Activated CD4-positive, alpha-beta T cell treated with anti-CD3 and anti-CD28 coated beads for 36 hours (primary cell): ENCODE results near the gene AQP2. TPM values are rescaled to one million over a fixed set of nuclear protein-coding genes. Genes with fewer than 3 reads are reported as not detected.

Source experiments
- ATAC-seq: fragments of 200-7000 bp; cut with Tn5 transposase; one replicate; pipeline ENCODE4 v1.10.0; 2021; ENCODE audit warnings: mild to moderate bottlenecking, moderate library complexity
- CTCF ChIA-PET: fragments of 350-600 bp; sonication (Branson Sonifier 250); formaldehyde crosslinking; loops from one replicate; lab custom pipeline; 2021; ENCODE audit warnings: antibody characterized with exemption; lab: Charles Lee
- POLR2A ChIA-PET: fragments of 350-600 bp; sonication (Branson Sonifier 250); formaldehyde crosslinking; loops from one replicate; lab custom pipeline; 2021; ENCODE audit warnings: antibody characterized with exemption, inconsistent platforms; lab: Charles Lee
- DNase-seq: peaks from one replicate; pipeline ENCODE4 v3.0.0-alpha.2; 2020
- H3K27ac Mint-ChIP-seq: one replicate; pipeline ENCODE4 v1.8.0; 2021; ENCODE audit warnings: mixed read lengths
- H3K27me3 Mint-ChIP-seq: one replicate; pipeline ENCODE4 v1.8.0; 2021; ENCODE audit warnings: mixed read lengths
- H3K36me3 Mint-ChIP-seq: one replicate; pipeline ENCODE4 v1.8.0; 2021; ENCODE audit warnings: low read depth, mixed read lengths
- H3K4me1 Mint-ChIP-seq: one replicate; pipeline ENCODE4 v1.8.0; 2021; ENCODE audit warnings: mixed read lengths
- H3K4me3 Mint-ChIP-seq: one replicate; pipeline ENCODE4 v1.8.0; 2021; ENCODE audit warnings: mild to moderate bottlenecking, moderate library complexity, mixed read lengths
- H3K9me3 Mint-ChIP-seq: one replicate; pipeline ENCODE4 v1.8.0; 2021; ENCODE audit warnings: low read depth, mixed read lengths
- intact Hi-C, 2 experiments: fragments of 100-400 bp; cut with DNase I in 1 of 2; cut with micrococcal nuclease in 1 of 2; formaldehyde crosslinking; loops; one replicate each; pipeline versions ENCODE4 v1.14.2 to v1.15.1; 2022 to 2024; cut with DNase I, micrococcal nuclease
- total RNA-seq, 2 experiments: library from RNA; stranded (reverse); gene quantifications; one replicate each; pipeline ENCODE4 v1.2.3, GENCODE V29; 2021

Gene AQP2
- total RNA-seq: not detected

GRCh38 chr12:49950273-49951251 is at the start of gene AQP2:
Gene AQP2 (plus strand): TSS chr12:49950737. CDS start chr12:49950831, 94 bp downstream.
- H3K36me3 Mint-ChIP-seq: no peaks in the 10 kb centered on the region
- H3K27me3 Mint-ChIP-seq: peaks cover 12% of the 10 kb centered on the region
- ChIA-PET CTCF (interaction anchor here (1.3 to 2.5 kb wide), 2 partner anchors 16 to 105 kb away, joined by 3 to 13 read pairs; no protein-coding TSS in a partner anchor), POLR2A (no interaction called here)
- no peak within 1 kb of the TSS for H3K4me3 Mint-ChIP-seq
- ATAC-seq (no peak), DNase-seq (no peak)
- intact Hi-C loops: no loop called here
- H3K9me3 Mint-ChIP-seq: no peaks in the 10 kb centered on the region
- H3K4me1 Mint-ChIP-seq: peaks cover 8% of the 10 kb centered on the region
- no peak within 1 kb of the TSS for H3K27ac Mint-ChIP-seq

- DNase-seq (no peak), ATAC-seq (no peak)
- H3K36me3 Mint-ChIP-seq: no peaks in the 10 kb centered on the region
- H3K9me3 Mint-ChIP-seq: no peaks in the 10 kb centered on the region
- H3K4me1 Mint-ChIP-seq: peaks cover 11% of the 10 kb centered on the region
- ChIA-PET CTCF (no interaction called here), POLR2A (no interaction called here)
- intact Hi-C loops: no loop called here
- no peak overlapping the region for H3K27ac Mint-ChIP-seq
- no peaks in the 10 kb centered on the region for H3K27me3 Mint-ChIP-seq
- H3K4me3 Mint-ChIP-seq: no peak overlapping the region
These were observed 49.5 kb upstream of the AQP2 start for GRCh38 chr12:49901026-49901425.

- H3K36me3 Mint-ChIP-seq: no peaks in the 10 kb centered on the region
- no peaks in the 10 kb centered on the region for H3K27me3 Mint-ChIP-seq
- DNase-seq: no peak
- no peak for ATAC-seq
- ChIA-PET CTCF (no interaction called here), POLR2A (no interaction called here)
- no peak overlapping the region for H3K27ac Mint-ChIP-seq
- H3K4me3 Mint-ChIP-seq: no peak overlapping the region
- intact Hi-C loops: no loop called here
- peaks cover 13% of the 10 kb centered on the region for H3K4me1 Mint-ChIP-seq
- no peaks in the 10 kb centered on the region for H3K9me3 Mint-ChIP-seq
These were observed 48.6 kb upstream of the AQP2 start for GRCh38 chr12:49901986-49902385.

GRCh38 chr12:49902399-49903350 is 47.9 kb upstream of the AQP2 start:
- Mint-ChIP-seq H3K36me3 (no peaks in the 10 kb centered on the region), H3K4me3 (no peak overlapping the region), H3K27ac (no peak overlapping the region), H3K4me1 (peaks cover 13% of the 10 kb centered on the region), H3K27me3 (no peaks in the 10 kb centered on the region), H3K9me3 (no peaks in the 10 kb centered on the region)
- ChIA-PET CTCF (no interaction called here), POLR2A (no interaction called here)
- intact Hi-C loops: no loop called here
- ATAC-seq: no peak
- DNase-seq: no peak

- peaks cover 13% of the 10 kb centered on the region for H3K4me1 Mint-ChIP-seq
- no peak for ATAC-seq
- intact Hi-C loops: no loop called here
- no peaks in the 10 kb centered on the region for H3K9me3 Mint-ChIP-seq
- CTCF ChIA-PET: no interaction called here
- H3K27me3 Mint-ChIP-seq: no peaks in the 10 kb centered on the region
- no peak overlapping the region for H3K27ac Mint-ChIP-seq
- peak overlapping the region; percentile 57 for H3K4me3 Mint-ChIP-seq
- H3K36me3 Mint-ChIP-seq: no peaks in the 10 kb centered on the region
- peak; percentile 13 for DNase-seq
- POLR2A ChIA-PET: no interaction called here
These were observed 47.2 kb upstream of the AQP2 start for GRCh38 chr12:49903351-49903699.

- Mint-ChIP-seq H3K27ac (peak within 1 kb of the TSS; percentile 3), H3K4me1 (peaks cover 13% of the 10 kb centered on the region), H3K4me3 (peak within 1 kb of the TSS; percentile 57), H3K9me3 (no peaks in the 10 kb centered on the region), H3K36me3 (no peaks in the 10 kb centered on the region), H3K27me3 (no peaks in the 10 kb centered on the region)
- peak; percentile 75 for ATAC-seq
- POLR2A ChIA-PET: interaction anchor here (0.6 kb wide), 1 partner anchor 537 kb away, joined by 4 read pairs; the partner anchor contains the start of gene SPATS2
- intact Hi-C loops: no loop called here
- CTCF ChIA-PET: interaction anchor here (1.1 to 3.8 kb wide), 3 partner anchors 36 to 61 kb away, joined by 4 to 16 read pairs (median 5); partner anchors contain the start of gene BCDIN3D
- peak; percentile 68 for DNase-seq
These were observed 46.7 kb upstream of the AQP2 start, which contains the start of gene FAIM2 for GRCh38 chr12:49903700-49904423. Gene FAIM2 (minus strand): TSS chr12:49903900. CDS start chr12:49903792, 108 bp downstream.

- H3K36me3 Mint-ChIP-seq: no peaks in the 10 kb centered on the region
- H3K27ac Mint-ChIP-seq: no peak overlapping the region
- H3K4me3 Mint-ChIP-seq: peak overlapping the region; percentile 55
- no peak for ATAC-seq
- no peaks in the 10 kb centered on the region for H3K9me3 Mint-ChIP-seq
- peaks cover 13% of the 10 kb centered on the region for H3K4me1 Mint-ChIP-seq
- CTCF ChIA-PET: interaction anchor here (0.6 to 3.8 kb wide), 4 partner anchors 37 to 781 kb away, joined by 4 to 16 read pairs (median 4); partner anchors contain the start of gene BCDIN3D
- POLR2A ChIA-PET: interaction anchor here (0.6 kb wide), 1 partner anchor 537 kb away, joined by 4 read pairs; the partner anchor contains the start of gene SPATS2
- intact Hi-C loops: no loop called here
- no peaks in the 10 kb centered on the region for H3K27me3 Mint-ChIP-seq
- DNase-seq: no peak
These were observed 45.9 kb upstream of the AQP2 start for GRCh38 chr12:49904601-49905000.

GRCh38 chr12:49905718-49906314 is 44.7 kb upstream of the AQP2 start:
- H3K9me3 Mint-ChIP-seq: no peaks in the 10 kb centered on the region
- intact Hi-C loops: no loop called here
- ChIA-PET POLR2A (no interaction called here), CTCF (interaction anchor here (0.5 to 3.8 kb wide), 5 partner anchors 38 to 563 kb away, joined by 3 to 16 read pairs (median 6); no protein-coding TSS in a partner anchor)
- H3K36me3 Mint-ChIP-seq: no peaks in the 10 kb centered on the region
- peaks cover 13% of the 10 kb centered on the region for H3K4me1 Mint-ChIP-seq
- no peak overlapping the region for H3K4me3 Mint-ChIP-seq
- H3K27ac Mint-ChIP-seq: no peak overlapping the region
- no peaks in the 10 kb centered on the region for H3K27me3 Mint-ChIP-seq
- DNase-seq: no peak
- no peak for ATAC-seq

GRCh38 chr12:49907352-49907751 is 43.2 kb upstream of the AQP2 start:
- H3K9me3 Mint-ChIP-seq: no peaks in the 10 kb centered on the region
- POLR2A ChIA-PET: no interaction called here
- no peaks in the 10 kb centered on the region for H3K27me3 Mint-ChIP-seq

GRCh38 chr12:49909356-49909755 is 41.2 kb upstream of the AQP2 start:
- ChIA-PET CTCF (interaction anchor here (1.0 to 1.4 kb wide), 2 partner anchors 39 to 223 kb away, joined by 3 read pairs; no protein-coding TSS in a partner anchor), POLR2A (no interaction called here)
- Mint-ChIP-seq H3K36me3 (no peaks in the 10 kb centered on the region), H3K27ac (no peak overlapping the region), H3K27me3 (no peaks in the 10 kb centered on the region), H3K4me3 (no peak overlapping the region), H3K4me1 (peaks cover 6% of the 10 kb centered on the region), H3K9me3 (no peaks in the 10 kb centered on the region)
- DNase-seq (no peak), ATAC-seq (no peak)
- intact Hi-C loops: no loop called here

More at GRCh38 chr12:49907352-49907751, 43.2 kb upstream of the AQP2 start:
- no peak for ATAC-seq
- H3K36me3 Mint-ChIP-seq: no peaks in the 10 kb centered on the region
- CTCF ChIA-PET: interaction anchor here (1.5 to 3.8 kb wide), 3 partner anchors 14 to 60 kb away, joined by 6 to 16 read pairs (median 12); no protein-coding TSS in a partner anchor
- H3K27ac Mint-ChIP-seq: no peak overlapping the region
- DNase-seq: no peak
- no peak overlapping the region for H3K4me3 Mint-ChIP-seq
- intact Hi-C loops: no loop called here
- H3K4me1 Mint-ChIP-seq: peaks cover 13% of the 10 kb centered on the region
